SH-SY5Y (cell line): ENCODE measurements around the gene MAN1C1.

Experiments used
- GATA2 ChIP-seq: IDR thresholded peaks from 2 replicates; pipeline ENCODE4 v1.6.1; 2011; ENCODE audit warnings: mild to moderate bottlenecking, low read depth, low read length
- GATA3 ChIP-seq: IDR thresholded peaks from 2 replicates; pipeline ENCODE4 v1.6.1; 2011; ENCODE audit warnings: low read depth, mild to moderate bottlenecking, low read length, moderate library complexity

GRCh38 chr1:25581764-25582163, 34.8 kb upstream of the MAN1C1 start:
- TF ChIP-seq GATA2 (no peak), GATA3 (no peak)
